ENCODE data around the gene KRTAP10-8.
"Not testable (repeated sequence)": the region's sequence is repeated elsewhere in the genome, so short reads cannot be mapped to it uniquely, and the experiment has no call there.

Gene KRTAP10-8

DNA sequence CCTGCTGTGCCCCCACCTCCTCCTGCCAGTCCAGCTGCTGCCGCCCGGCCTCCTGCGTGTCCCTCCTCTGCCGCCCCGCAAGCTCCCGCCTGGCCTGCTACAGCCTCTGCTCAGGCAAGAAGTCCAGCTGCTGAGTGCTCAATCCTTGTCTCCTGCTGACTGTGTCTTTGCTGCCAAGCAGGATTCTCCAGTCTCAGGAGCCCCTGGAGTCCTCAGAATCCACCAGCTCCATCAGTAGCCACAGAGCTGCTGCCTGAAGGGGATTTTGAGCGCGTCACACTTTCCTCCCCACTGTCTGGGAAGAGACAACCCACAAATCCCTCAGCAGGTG, 35.3 kb downstream of the KRTAP10-8 start:
- no peak for DNase-seq

DNA sequence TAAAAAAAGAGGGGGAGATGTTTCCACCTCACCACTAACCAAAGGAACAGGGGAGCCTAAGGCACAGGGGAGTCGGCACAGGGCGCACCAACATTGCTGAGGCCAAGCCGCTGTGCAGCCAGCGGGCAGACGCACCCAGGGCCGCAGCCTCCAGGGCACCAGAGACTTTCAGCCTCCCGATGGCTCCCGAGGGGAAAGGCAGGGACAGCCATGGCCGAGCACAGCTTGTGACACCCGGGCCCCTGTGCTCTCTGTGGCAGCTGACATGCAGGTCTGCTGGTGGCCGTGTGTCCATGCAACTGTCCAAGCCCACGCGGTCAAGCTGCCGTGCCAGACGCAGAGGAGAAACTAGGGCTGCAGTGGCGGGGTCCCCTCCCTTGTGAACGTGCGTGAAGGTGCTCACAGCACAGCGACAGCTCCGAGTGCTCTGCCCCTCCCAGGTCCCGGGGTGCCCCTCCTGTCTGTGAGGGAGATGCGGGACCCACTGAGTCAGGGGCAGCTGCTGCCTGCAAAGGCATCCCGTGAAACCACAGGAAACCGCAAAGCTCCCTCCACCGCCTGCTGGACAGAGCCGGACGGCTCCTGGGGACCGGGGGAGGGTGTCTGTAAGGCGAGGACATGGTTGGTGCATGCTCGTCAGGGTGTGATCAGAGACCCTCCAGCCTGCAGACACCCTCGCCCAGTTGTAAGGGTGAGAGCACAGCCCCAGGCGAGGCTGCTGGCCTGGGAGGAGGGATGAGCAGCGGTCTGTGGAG, 36.9 kb downstream of the KRTAP10-8 start:
- no peak for DNase-seq

DNA sequence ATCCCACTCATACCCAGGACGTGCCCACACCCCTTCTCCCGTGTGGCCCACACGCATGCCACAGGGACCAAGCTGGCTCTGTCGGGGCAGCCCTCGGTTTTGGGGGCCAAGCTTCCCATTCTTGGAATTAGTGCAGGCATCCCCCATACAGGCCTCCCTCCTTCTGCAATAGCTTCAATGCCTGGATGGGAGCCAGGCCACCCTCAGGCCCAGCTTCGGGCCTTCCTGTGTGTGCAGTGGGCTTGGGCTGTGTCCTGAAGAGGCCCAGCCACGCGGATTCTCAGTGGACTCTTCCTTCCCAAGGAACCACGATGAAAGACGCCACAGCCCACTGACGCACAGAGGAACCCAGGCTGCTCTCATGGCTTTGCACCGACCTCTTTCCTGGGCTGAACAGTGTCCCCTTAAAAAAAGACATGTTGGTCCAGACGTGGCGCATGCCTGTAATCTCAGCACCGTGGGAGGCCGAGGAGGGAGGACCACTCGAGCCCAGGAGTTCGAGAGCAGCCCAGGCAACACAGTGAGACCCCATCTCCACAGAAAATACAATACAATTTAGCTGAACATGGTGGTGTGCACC, 37.7 kb downstream of the KRTAP10-8 start:
- DNase-seq = no peak

DNA sequence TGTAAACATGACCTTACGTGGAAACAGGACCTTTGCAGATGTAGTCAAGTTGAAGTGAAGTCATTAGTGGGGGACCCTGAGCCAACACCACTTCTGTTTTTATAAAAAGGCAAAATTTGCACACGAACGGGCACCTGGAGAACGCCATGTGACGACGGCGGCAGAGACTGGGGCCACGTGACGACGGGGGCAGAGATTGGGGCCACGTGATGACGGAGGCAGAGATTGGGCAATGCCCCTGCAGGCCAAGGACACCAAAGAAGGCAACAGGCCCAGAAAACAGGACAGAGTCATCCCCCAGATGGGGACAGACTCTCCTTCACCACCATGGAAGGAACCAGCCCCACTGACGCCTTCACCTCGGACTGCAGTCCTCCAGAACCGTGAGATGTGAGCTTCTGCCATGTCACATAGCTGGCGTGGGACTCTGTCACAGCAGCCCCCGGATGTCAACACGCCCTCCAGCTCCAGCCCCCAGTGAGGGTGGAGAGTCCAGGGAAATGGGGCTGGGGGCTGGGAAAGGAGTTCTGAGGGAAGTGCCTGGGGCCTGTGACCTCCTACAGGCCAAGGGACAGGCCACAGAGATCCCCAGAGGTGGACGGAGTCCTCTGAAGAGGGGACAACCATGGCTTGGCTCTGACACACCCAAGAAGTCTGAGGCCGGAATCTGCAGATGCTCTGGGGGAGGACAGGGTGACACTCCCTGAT, 38.5 kb downstream of the KRTAP10-8 start:
- no peak for DNase-seq

DNA sequence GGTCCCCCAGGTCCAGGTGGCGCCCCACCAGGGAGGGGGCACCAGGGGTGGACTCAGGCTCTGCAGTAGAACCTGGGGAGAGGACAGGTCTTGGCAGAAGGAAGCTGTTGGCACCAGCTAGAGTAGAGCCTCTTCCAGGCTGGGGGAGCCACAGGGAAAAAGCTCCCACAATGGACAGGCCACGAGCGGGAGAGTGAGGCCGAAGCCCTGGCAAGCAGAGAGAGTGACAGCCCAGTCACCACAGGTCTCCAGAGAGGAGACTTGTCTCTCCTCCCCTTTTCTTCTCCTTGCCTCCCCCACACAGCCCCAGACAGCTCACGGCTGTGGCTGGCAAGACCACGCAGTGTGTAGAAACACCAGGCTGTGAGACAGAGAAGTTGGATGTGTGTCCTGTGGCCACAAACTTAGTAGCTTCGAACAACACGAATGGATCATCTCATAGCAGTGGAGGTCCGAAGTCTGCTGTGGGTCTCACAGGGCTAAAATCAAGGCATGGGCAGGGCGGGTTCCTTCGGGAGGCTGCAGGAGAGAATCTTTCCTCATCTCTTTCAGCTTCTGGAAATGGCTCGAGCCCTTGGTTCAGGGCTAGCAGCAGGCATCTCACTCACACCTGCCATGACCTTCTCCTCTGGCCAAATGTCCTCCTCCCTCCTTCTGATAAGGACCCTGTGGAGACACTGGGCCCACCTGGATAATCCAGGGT, 39.2 kb downstream of the KRTAP10-8 start:
- no peak for DNase-seq

DNA sequence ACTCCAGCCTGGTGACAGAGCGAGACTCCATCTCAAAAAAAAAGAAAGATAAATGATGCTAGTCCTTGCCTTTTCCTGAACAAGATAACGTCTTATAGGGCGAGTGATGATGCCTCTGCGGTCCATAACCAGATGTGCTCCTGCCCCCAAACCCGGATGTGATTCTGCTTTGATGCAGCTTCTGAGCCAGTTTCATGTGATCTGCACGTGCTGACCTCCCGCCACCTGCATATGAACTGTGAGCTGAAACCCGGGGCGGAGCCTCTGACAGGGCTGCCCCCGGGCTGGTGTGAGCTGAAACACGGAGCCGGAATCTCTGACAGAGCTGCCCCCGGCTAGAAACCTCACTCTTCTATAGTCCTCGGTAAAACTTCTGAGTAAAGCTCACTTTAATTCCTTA, 41.2 kb downstream of the KRTAP10-8 start:
- no peak for DNase-seq

DNA sequence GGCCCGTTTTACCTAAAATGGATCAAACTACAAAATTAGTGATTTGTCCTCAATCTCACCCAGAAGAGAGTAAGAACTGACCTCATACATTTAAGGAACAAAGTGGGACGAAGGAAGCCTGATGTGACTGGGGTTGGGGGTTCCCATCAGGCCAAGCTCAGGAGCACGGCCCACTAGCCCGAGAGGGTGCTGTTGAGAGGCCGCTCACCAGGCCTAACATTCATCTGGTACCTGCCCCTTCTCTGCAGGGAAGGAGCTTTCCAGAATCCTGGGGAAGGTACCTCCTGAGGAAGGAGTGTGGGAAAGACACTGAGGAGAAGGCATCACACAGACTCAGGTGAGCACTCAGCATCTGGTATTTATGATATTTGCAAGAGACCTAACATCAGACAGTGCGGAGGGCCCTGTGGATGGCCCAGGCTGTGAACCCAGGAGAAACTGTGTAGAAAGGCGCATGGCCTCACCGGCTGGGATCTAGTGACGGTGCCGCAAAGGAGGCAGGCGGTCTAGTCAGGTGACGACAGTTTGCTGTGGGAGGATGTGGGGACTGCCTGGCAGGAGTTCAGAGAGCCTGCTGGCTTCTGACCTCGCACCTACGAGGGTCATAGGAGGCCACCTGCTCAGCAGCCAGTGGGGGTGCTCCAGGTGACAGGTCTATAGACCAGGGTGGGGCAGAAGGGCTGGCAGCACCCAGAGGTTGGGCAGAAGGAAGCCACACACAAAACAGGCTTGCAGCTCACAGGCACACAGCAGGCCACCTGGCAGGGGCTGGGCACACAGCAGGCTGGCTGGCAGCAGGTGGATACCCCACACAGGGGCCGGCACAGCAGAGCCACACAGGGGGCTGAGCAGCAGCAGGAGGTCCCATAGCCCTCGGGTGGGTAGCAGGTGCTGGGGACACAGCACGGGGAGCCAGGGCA, 42.0 kb downstream of the KRTAP10-8 start:
- no peak for DNase-seq

DNA sequence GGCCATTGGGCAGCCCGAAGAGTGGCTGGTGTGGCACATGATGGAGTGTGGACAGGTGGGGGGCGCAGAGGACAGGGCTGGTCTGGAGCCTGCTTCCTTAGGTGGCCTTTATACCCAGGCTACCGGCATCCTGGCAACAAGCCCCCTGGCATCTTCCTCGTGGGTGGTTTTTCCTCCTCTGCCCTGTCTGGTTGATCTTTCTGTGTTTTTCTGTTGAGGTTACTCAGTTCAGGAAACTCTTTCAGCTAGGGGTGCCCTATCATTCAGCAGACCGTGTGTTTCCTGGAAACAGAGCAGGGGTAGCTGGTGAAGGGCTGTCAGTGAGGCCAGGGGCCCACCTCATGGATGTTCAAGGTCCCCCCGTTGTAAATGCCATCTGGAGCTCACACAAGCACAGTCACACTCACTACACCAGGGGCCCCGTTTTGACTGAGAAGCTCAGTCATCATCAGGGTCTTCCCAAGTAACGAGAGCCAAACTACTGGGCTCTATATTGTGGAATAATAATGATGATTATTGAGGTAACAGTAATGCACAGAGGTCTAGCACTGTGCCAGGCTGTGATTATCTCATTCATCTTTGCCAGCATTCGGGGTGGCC, 42.8 kb downstream of the KRTAP10-8 start, which contains the start of gene KRTAP12-4:
TSS of gene KRTAP12-4 (minus strand) at position 84 of the 600 bp plus-strand sequence. CDS start at position 39, 45 bp downstream.
- DNase-seq = no peak

DNA sequence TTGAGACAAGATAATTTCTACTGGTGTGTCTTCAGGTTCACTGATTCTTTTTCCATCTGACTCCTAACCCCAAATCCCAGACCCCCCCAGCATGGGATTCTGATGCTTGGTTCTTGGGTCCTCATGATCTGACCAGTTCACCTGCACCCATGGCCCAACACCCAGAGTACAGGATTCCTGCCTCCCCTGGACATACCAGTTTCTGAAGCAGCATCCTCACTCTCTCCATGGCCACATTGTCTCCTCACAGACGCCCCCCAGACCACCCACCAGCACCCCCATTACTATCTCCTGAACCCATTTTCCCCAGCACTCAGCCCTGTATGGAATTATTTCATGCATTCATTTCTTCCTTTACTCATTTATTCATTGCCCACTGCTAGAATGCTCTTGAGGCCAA, 45.0 kb downstream of the KRTAP10-8 start:
- no peak for DNase-seq

DNA sequence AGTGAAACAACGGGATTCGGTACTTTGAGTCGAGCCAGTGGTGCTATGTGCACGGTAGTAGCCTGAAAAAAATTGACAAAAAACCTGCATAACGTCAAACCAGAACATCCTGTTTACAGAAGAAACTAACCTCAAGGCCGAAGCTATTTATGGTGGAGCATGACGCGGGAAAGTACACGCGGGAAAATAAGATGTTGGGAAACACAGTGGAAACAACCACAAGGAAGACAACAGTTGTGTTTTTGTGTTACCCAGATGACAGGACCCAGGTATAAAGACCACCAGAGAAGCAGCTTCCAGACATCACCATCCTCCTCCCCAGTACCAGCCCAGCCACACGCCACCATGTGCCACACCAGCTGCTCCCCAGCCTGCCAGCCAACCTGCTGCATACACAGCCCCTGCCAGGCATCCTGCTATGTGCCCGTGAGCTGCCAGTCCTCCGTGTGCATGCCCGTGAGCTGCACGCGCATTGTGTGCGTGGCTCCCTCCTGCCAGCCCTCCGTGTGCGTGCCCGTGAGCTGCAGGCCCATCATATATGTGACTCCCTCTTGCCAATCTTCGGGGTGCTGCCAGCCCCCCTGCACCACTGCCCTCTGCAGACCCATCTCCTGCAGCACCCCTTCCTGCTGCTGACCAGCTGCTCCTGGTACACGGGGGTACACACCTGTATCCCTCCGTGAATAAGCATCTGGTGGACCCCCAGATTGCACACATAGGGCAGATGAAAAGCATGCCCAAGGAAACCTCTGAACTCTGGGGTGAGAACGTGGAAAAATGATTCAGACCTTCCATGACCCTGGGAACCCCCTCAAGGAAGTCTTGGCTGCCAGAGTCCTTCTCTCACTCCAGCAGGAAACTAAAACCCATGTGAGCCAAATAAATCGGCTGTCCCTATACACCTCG, 46.0 kb downstream of the KRTAP10-8 start, which contains the start of gene KRTAP12-3:
TSS of gene KRTAP12-3 (plus strand) at position 298 of the 906 bp plus-strand sequence. CDS start at position 346, 48 bp downstream.
- no peak for DNase-seq

DNA sequence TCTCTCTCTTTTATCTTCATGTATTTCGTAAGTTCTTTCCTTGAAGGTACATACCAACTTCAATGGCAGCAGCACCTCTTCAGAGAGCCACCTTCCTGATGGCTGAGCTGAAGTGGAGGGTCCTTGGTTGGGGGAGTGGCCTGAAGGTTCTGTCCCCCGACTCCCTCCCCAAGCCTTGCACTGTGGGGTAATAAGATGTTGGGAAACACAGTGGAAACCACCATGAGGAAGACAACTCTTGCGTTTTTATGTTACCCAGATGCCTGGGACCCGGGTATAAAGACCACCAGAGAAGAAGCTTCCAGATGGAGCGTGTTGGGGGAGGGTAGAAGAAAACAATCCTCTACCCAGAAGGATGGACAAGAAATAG, 46.6 kb downstream of the KRTAP10-8 start:
- no peak for DNase-seq

DNA sequence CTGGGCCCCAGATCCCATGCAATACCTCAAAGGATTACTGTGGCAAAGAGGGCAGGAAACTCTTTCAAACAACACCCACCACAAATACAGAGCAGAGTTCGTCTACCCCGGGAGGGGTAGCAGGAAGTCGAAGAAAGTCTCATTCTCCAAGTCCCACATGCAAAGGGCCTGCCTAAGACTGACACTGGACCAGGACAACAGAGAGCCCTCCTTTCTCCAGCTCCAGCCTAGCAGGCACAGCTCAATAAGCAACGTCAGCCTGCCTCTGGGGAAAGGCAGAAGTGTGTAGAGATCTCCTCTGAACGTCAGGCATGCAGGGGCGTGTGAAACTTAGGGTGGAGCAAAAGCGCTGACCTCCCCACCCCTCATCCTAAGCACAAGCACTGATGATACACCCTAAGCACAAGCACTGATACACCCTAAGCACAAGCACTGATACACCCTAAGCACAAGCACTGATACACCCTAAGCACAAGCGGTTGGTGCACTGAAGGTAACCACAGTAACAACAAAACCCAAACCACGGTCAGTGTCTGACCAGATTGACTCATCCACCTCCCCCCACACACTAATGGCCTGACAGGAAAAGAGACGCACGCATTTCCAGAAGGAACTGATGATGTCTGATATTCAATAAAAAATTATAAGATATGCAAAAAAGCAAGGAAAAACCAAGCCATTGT, 47.2 kb downstream of the KRTAP10-8 start:
- no peak for DNase-seq

DNA sequence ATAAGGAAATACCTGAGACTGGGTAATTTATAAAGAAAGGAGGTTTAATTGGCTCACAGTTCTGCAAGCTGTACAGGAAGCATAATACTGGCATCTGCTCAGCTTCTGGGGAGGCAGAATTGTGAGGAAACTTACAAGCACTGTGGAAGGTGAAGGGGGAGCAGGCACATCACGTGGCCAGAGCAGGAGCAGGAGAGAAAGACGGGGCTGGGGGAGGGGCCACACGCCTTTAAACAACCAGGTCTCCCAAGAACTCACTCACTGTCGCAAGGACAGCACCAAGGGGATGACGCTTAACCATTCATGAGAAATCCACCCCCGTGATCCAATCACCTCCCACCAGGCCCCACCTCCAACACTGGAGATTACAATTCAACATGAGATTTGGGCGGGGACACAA, 49.7 kb downstream of the KRTAP10-8 start:
- DNase-seq = not testable (repeated sequence)
